Measurements from ENCODE around the gene CELF1. TPM values are rescaled to one million over a fixed set of nuclear protein-coding genes. Genes with fewer than 3 reads are reported as not detected.

The CELF1 gene
- polyA plus RNA-seq, 1 of the 3 experiments (the other 2 are of a cell fraction), result 47.5 TPM

DNA sequence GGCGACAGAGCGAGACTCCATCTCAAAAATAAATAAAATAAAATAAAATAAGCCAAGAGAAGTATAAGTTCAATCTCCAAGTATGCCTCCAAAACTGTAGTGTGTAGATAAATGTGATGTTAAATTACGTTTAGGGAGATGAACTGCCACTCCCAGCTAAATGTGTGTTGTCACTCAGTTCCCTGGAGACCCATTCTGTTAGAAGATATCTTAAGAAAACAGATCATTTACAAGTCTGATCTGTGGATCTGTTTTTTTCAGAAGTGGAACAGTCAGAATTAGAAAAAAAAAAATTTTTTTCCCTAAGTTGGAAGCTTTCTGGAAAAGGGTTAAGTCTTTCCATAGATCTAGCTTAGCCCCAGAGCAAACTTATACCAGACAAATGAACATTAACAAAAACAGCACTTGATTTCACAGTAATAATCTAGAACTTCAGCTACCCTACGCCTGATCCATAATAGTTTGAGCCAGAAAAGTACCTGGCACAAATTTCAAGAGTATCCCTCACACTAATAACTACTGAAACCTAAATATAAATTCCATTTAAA, 18.2 kb downstream of the CELF1 start:
- Histone ChIP-seq H3K9me2 (no peaks in the 10 kb centered on the region), H3K79me2 (ENCODE audit: insufficient read depth) (peaks cover 100% of the 10 kb centered on the region), H3K27me3 (ENCODE audit: insufficient read depth) (no peaks in the 10 kb centered on the region), H3K4me2 (peak overlapping the region; percentile 19; the same call in 1 of the 2 replicates), H3K4me1 (ENCODE audit: control insufficient read depth in 1 of 2, insufficient read depth in 2 of 2, low read depth in 1 of 2, low read length in 1 of 2) (peaks cover 2 to 60% of the 10 kb centered on the region in 2 experiments; a peak in 3 of 4 replicates), H3K27ac (ENCODE audit: low read depth in 2 of 2, low read length in 1 of 2) (peak overlapping the region in 1 of 2 experiments; percentile 78; a peak in 2 of 4 replicates), H3F3A (replicated peaks; ENCODE audit: insufficient read depth) (peaks cover 30% of the 10 kb centered on the region), H3K9ac (no peak overlapping the region; the same call in 1 of the 2 replicates), H3K9me3 (no peaks in the 10 kb centered on the region), H3K4me3 (ENCODE audit: low read depth in 2 of 2, low read length in 1 of 2) (no peak overlapping the region), H3K36me3 (replicated peaks in 1 of 2; ENCODE audit: control insufficient read depth in 1 of 2, insufficient read depth in 2 of 2, low read length in 1 of 2) (peaks cover 0 to 40% of the 10 kb centered on the region in 2 experiments), H2AFZ (ENCODE audit: low read depth) (no peak overlapping the region), H4K20me1 (ENCODE audit: insufficient read depth) (peaks cover 100% of the 10 kb centered on the region)
- DNase-seq, result no peak
- TF ChIP-seq ZBTB33 (IDR thresholded peaks at IDR 0.05; ENCODE audit: borderline replicate concordance, low read depth) (no peak), RFX5 (IDR thresholded peaks at IDR 0.05; ENCODE audit: low read length) (no peak), MXI1 (IDR thresholded peaks at IDR 0.05; ENCODE audit: low read depth, low read length) (no peak), USF2 (IDR thresholded peaks at IDR 0.05; ENCODE audit: borderline replicate concordance, low read depth, low read length) (no peak), USF1 (IDR thresholded peaks at IDR 0.05; ENCODE audit: borderline replicate concordance, low read depth) (no peak), TCF12 (IDR thresholded peaks at IDR 0.05) (no peak), EZH2phosphoT487 (IDR thresholded peaks at IDR 0.05; ENCODE audit: borderline replicate concordance, low read depth) (no peak), IRF3 (IDR thresholded peaks at IDR 0.05; ENCODE audit: low read depth, low read length) (no peak), MAX (IDR thresholded peaks at IDR 0.05; ENCODE audit: low read depth) (no peak), RCOR1 (IDR thresholded peaks at IDR 0.05; ENCODE audit: low read length) (no peak), ELF1 (IDR thresholded peaks at IDR 0.05) (no peak), TAF1 (IDR thresholded peaks at IDR 0.05; ENCODE audit: borderline replicate concordance, low read depth, low read length) (no peak), POLR2AphosphoS5 (IDR thresholded peaks at IDR 0.05; ENCODE audit: low read depth, low read length) (no peak), RAD21 (IDR thresholded peaks at IDR 0.05; ENCODE audit: low read length) (no peak), SMC3 (IDR thresholded peaks at IDR 0.05; ENCODE audit: low read depth, low read length) (no peak), CTCF (IDR thresholded peaks at IDR 0.05) (no peak), YY1 (IDR thresholded peaks at IDR 0.05; ENCODE audit: low read depth) (no peak)
- 94% methylated on average over 4 of the region's 4 CpGs for WGBS (ENCODE audit: low lambda C conversion rate)
- ChIA-PET POLR2A (no interaction called here), CTCF (interaction anchor here (1.1 to 1.5 kb wide), 2 partner anchors 9 to 11 kb away, joined by 3 to 5 read pairs; no protein-coding TSS in a partner anchor)
